WTC11 (cell line): ENCODE results near the gene FAM89B. TPM values are rescaled to one million over a fixed set of nuclear protein-coding genes. Genes with fewer than 3 reads are reported as not detected.

Source experiments
- ATAC-seq: fragments of 200-7000 bp; cut with Tn5 transposase; 2 replicates; pipeline ENCODE4 v1.10.0; 2021; ENCODE audit warnings: mild to moderate bottlenecking, moderate library complexity
- CTCF ChIA-PET: fragments of 300-600 bp; sonication (Branson Sonifier 250); formaldehyde crosslinking; loops from one replicate; lab custom pipeline; 2021; ENCODE audit warnings: antibody characterized with exemption; lab: Charles Lee
- POLR2A ChIA-PET: fragments of 350-600 bp; sonication (Branson Sonifier 250); formaldehyde crosslinking; loops from one replicate; lab custom pipeline; 2021; ENCODE audit warnings: antibody characterized with exemption; lab: Charles Lee
- DNase-seq: peaks from one replicate; pipeline ENCODE4 v3.0.0; 2021; ENCODE audit warnings: low spot score
- H3K27ac Mint-ChIP-seq: 2 replicates; pipeline ENCODE4 v1.8.0; 2021; ENCODE audit warnings: mixed read lengths
- H3K27me3 Mint-ChIP-seq: 2 replicates; pipeline ENCODE4 v1.8.0; 2021; ENCODE audit warnings: low read depth, mild to moderate bottlenecking, moderate library complexity, mixed read lengths
- H3K36me3 Mint-ChIP-seq: 2 replicates; pipeline ENCODE4 v1.8.0; 2021; ENCODE audit warnings: mixed read lengths
- H3K4me1 Mint-ChIP-seq: 2 replicates; pipeline ENCODE4 v1.8.0; 2022; ENCODE audit warnings: mixed read lengths
- H3K4me3 Mint-ChIP-seq: 2 replicates; pipeline ENCODE4 v1.8.0; 2021; ENCODE audit warnings: mild to moderate bottlenecking, moderate library complexity, mixed read lengths
- H3K9me3 Mint-ChIP-seq: 2 replicates; pipeline ENCODE4 v1.8.0; 2021; ENCODE audit warnings: mixed read lengths
- CBFB ChIP-seq: sonication (generic); formaldehyde crosslinking; IDR thresholded peaks from 2 replicates; pipeline ENCODE4 v1.8.1; 2022; ENCODE audit warnings: mild to moderate bottlenecking, low read depth, missing genetic modification reagents
- ELF4 ChIP-seq: sonication (generic); formaldehyde crosslinking; IDR thresholded peaks from 2 replicates; pipeline ENCODE4 v1.8.1; 2022; ENCODE audit warnings: low read depth, mild to moderate bottlenecking, moderate library complexity, missing genetic modification reagents
- ESRRA ChIP-seq: sonication (generic); formaldehyde crosslinking; IDR thresholded peaks from 2 replicates; pipeline ENCODE4 v1.8.1; 2022; ENCODE audit warnings: mild to moderate bottlenecking, missing genetic modification reagents, borderline replicate concordance
- FOXP1 ChIP-seq: sonication (generic); formaldehyde crosslinking; IDR thresholded peaks from 2 replicates; pipeline ENCODE4 v1.8.0; 2022; ENCODE audit warnings: missing genetic modification reagents, mild to moderate bottlenecking, moderate library complexity, borderline replicate concordance
- GTF2I ChIP-seq: fragments of 250-450 bp; sonication (Bioruptor Pico); conservative IDR thresholded peaks from 2 replicates; pipeline ENCODE4 v1.4.0; 2021; ENCODE audit warnings: mild to moderate bottlenecking
- HMGA2 ChIP-seq: fragments of 250-450 bp; sonication (Bioruptor Pico); IDR thresholded peaks from 2 replicates; pipeline ENCODE4 v1.4.0; 2021; ENCODE audit warnings: mild to moderate bottlenecking, moderate library complexity
- MXD4 ChIP-seq: fragments of 250-450 bp; sonication (Bioruptor Pico); IDR thresholded peaks from 2 replicates; pipeline ENCODE4 v1.8.0; 2021; ENCODE audit warnings: mild to moderate bottlenecking, moderate library complexity, borderline replicate concordance
- NFE2L1 ChIP-seq: sonication (generic); formaldehyde crosslinking; IDR thresholded peaks from 2 replicates; pipeline ENCODE4 v1.8.1; 2023; ENCODE audit warnings: missing genetic modification reagents
- PRRX2 ChIP-seq: fragments of 250-450 bp; sonication (Bioruptor Pico); IDR thresholded peaks from 2 replicates; pipeline ENCODE4 v1.8.0; 2021; ENCODE audit warnings: mild to moderate bottlenecking
- RELA ChIP-seq: sonication (generic); formaldehyde crosslinking; IDR thresholded peaks from 2 replicates; pipeline ENCODE4 v1.8.1; 2022; ENCODE audit warnings: missing genetic modification reagents, mild to moderate bottlenecking, borderline replicate concordance
- SMAD3 ChIP-seq: sonication (generic); formaldehyde crosslinking; IDR thresholded peaks from 2 replicates; pipeline ENCODE4 v1.8.0; 2022; ENCODE audit warnings: missing genetic modification reagents, mild to moderate bottlenecking, borderline replicate concordance
- TCF7 ChIP-seq: sonication (generic); formaldehyde crosslinking; IDR thresholded peaks from 2 replicates; pipeline ENCODE4 v1.8.0; 2022; ENCODE audit warnings: mild to moderate bottlenecking, low read depth, missing genetic modification reagents, moderate library complexity
- TEAD1 ChIP-seq: sonication (generic); formaldehyde crosslinking; IDR thresholded peaks from 2 replicates; pipeline ENCODE4 v1.8.0; 2022; ENCODE audit warnings: mild to moderate bottlenecking, missing genetic modification reagents
- ZNF396 ChIP-seq: fragments of 250-450 bp; sonication (Bioruptor Pico); IDR thresholded peaks from 2 replicates; pipeline ENCODE4 v1.8.0; 2021; ENCODE audit warnings: mild to moderate bottlenecking, moderate library complexity, borderline replicate concordance
- ZNF671 ChIP-seq: fragments of 250-450 bp; sonication (Bioruptor Pico); IDR thresholded peaks from 2 replicates; pipeline ENCODE4 v1.8.0; 2021; ENCODE audit warnings: mild to moderate bottlenecking
- total RNA-seq: library from RNA; stranded (reverse); gene quantifications from 3 replicates; pipeline ENCODE4 v1.2.3, GENCODE V29; 2021
- TF ChIP-seq, protein P1 (sequence below): sonication (generic); formaldehyde crosslinking; IDR thresholded peaks from 2 replicates; pipeline ENCODE4 v1.8.1; 2022; ENCODE audit warnings: mild to moderate bottlenecking, moderate library complexity, missing genetic modification reagents
- TF ChIP-seq, protein P2 (sequence below): sonication (generic); formaldehyde crosslinking; IDR thresholded peaks from 2 replicates; pipeline ENCODE4 v1.8.0; 2022; ENCODE audit warnings: mild to moderate bottlenecking, missing genetic modification reagents
- TF ChIP-seq, protein P3 (sequence below): sonication (generic); formaldehyde crosslinking; IDR thresholded peaks from 2 replicates; pipeline ENCODE4 v1.8.0; 2022; ENCODE audit warnings: mild to moderate bottlenecking, missing genetic modification reagents
- TF ChIP-seq, protein P4 (sequence below): sonication (generic); formaldehyde crosslinking; IDR thresholded peaks from 2 replicates; pipeline ENCODE4 v1.8.0; 2023; ENCODE audit warnings: mild to moderate bottlenecking, missing genetic modification reagents
- TF ChIP-seq, protein P5 (sequence below): fragments of 250-450 bp; sonication (Bioruptor Pico); IDR thresholded peaks from 2 replicates; pipeline ENCODE4 v1.9.0; 2021; ENCODE audit warnings: mild to moderate bottlenecking
- TF ChIP-seq, protein P6 (sequence below): sonication (generic); formaldehyde crosslinking; IDR thresholded peaks from 2 replicates; pipeline ENCODE4 v1.8.1; 2023; ENCODE audit warnings: mild to moderate bottlenecking, moderate library complexity, missing genetic modification reagents

Gene FAM89B
- total RNA-seq, 1 experiment from 2014 or later: 13.3 TPM

DNA sequence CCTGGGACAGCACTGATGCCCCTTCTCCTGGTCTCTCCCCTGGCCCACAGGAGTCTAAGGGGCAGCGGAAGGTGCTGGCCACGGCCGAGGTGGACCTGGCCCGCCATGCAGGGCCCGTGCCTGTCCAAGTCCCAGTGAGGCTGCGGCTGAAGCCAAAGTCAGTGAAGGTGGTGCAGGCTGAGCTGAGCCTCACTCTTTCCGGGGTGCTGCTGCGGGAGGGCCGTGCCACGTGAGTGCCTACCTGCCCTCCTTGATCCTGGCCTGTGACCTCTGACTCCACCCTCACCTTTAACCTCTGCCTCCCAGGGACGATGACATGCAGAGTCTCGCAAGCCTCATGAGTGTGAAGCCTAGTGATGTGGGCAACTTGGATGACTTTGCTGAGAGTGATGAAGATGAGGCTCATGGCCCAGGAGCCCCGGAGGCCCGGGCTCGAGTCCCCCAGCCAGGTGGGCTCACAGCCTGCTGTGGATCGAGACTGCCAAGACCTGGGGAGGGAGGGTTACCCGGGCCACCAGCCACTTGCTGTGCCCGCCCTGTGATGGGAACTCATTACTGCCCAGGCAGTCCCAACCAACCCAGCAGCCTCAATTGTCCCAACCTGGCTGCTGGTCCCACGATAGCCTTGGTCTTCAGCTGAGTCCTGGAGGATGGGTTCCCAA is 7.8 kb downstream of the FAM89B start:
- Mint-ChIP-seq H3K27ac (no peak overlapping the region), H3K27me3 (peaks cover 66% of the 10 kb centered on the region), H3K9me3 (no peaks in the 10 kb centered on the region), H3K4me3 (no peak overlapping the region), H3K36me3 (no peaks in the 10 kb centered on the region), H3K4me1 (peaks cover 14% of the 10 kb centered on the region)
- no peak for TF ChIP-seq ZNF396 (CRISPR knock-in tag)
- TF ChIP-seq, protein P1, sequence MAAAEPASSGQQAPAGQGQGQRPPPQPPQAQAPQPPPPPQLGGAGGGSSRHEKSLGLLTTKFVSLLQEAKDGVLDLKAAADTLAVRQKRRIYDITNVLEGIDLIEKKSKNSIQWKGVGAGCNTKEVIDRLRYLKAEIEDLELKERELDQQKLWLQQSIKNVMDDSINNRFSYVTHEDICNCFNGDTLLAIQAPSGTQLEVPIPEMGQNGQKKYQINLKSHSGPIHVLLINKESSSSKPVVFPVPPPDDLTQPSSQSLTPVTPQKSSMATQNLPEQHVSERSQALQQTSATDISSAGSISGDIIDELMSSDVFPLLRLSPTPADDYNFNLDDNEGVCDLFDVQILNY (CRISPR knock-in tag): no peak
- TF ChIP-seq, protein P2, sequence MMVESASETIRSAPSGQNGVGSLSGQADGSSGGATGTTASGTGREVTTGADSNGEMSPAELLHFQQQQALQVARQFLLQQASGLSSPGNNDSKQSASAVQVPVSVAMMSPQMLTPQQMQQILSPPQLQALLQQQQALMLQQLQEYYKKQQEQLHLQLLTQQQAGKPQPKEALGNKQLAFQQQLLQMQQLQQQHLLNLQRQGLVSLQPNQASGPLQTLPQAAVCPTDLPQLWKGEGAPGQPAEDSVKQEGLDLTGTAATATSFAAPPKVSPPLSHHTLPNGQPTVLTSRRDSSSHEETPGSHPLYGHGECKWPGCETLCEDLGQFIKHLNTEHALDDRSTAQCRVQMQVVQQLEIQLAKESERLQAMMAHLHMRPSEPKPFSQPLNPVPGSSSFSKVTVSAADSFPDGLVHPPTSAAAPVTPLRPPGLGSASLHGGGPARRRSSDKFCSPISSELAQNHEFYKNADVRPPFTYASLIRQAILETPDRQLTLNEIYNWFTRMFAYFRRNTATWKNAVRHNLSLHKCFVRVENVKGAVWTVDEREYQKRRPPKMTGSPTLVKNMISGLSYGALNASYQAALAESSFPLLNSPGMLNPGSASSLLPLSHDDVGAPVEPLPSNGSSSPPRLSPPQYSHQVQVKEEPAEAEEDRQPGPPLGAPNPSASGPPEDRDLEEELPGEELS (CRISPR knock-in tag): no peak
- no peak for TF ChIP-seq NFE2L1
- no peak for TF ChIP-seq RELA (CRISPR knock-in tag)
- TF ChIP-seq SMAD3 (CRISPR knock-in tag): no peak
- TF ChIP-seq HMGA2 (CRISPR knock-in tag): no peak
- TF ChIP-seq CBFB (CRISPR knock-in tag): no peak
- TF ChIP-seq, protein P3, sequence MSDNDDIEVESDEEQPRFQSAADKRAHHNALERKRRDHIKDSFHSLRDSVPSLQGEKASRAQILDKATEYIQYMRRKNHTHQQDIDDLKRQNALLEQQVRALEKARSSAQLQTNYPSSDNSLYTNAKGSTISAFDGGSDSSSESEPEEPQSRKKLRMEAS: no peak
- no peak for TF ChIP-seq PRRX2 (CRISPR knock-in tag)
- TF ChIP-seq TCF7 (CRISPR knock-in tag): no peak
- TF ChIP-seq ZNF671 (CRISPR knock-in tag): no peak
- POLR2A ChIA-PET: interaction anchor here (0.6 kb wide), 1 partner anchor 204 kb away, joined by 3 read pairs; no protein-coding TSS in a partner anchor
- no peak for ATAC-seq
- CTCF ChIA-PET: interaction anchor here (0.7 to 1.5 kb wide), 4 partner anchors 12 to 45 kb away, joined by 3 to 5 read pairs (median 4); no protein-coding TSS in a partner anchor
- no peak for DNase-seq

DNA sequence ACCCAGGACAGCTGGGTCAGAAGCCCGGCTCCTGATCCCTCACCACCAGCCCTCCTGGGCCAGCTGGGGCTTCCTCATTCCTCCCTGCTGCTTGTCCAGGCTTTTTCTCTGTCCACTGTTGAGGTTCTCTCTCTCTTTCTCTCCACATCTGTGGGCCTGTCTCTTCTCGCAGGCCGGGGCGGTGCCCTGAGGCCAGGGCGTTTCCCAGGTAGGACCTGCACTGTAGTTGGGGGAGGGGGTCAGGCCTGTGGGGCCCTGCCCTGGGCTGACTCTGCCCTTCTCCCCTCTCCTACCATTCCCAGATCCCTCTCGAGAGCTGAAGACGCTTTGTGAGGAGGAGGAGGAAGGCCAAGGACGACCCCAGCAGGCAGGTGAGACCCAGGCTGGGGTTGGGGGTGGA is 8.4 kb downstream of the FAM89B start:
- Mint-ChIP-seq H3K9me3 (no peaks in the 10 kb centered on the region), H3K27me3 (peaks cover 67% of the 10 kb centered on the region), H3K27ac (no peak overlapping the region), H3K36me3 (no peaks in the 10 kb centered on the region), H3K4me1 (peaks cover 9% of the 10 kb centered on the region), H3K4me3 (no peak overlapping the region)
- no peak for DNase-seq
- CTCF ChIA-PET: interaction anchor here (1.0 to 1.3 kb wide), 2 partner anchors 11 to 13 kb away, joined by 3 to 4 read pairs; no protein-coding TSS in a partner anchor
- TF ChIP-seq ELF4 (CRISPR knock-in tag) (no peak), ESRRA (CRISPR knock-in tag) (no peak), NFE2L1 (no peak), FOXP1 (CRISPR knock-in tag) (no peak), TEAD1 (CRISPR knock-in tag) (no peak), MXD4 (CRISPR knock-in tag) (no peak), GTF2I (CRISPR knock-in tag) (no peak)
- TF ChIP-seq, protein P3: no peak
- TF ChIP-seq, protein P4, sequence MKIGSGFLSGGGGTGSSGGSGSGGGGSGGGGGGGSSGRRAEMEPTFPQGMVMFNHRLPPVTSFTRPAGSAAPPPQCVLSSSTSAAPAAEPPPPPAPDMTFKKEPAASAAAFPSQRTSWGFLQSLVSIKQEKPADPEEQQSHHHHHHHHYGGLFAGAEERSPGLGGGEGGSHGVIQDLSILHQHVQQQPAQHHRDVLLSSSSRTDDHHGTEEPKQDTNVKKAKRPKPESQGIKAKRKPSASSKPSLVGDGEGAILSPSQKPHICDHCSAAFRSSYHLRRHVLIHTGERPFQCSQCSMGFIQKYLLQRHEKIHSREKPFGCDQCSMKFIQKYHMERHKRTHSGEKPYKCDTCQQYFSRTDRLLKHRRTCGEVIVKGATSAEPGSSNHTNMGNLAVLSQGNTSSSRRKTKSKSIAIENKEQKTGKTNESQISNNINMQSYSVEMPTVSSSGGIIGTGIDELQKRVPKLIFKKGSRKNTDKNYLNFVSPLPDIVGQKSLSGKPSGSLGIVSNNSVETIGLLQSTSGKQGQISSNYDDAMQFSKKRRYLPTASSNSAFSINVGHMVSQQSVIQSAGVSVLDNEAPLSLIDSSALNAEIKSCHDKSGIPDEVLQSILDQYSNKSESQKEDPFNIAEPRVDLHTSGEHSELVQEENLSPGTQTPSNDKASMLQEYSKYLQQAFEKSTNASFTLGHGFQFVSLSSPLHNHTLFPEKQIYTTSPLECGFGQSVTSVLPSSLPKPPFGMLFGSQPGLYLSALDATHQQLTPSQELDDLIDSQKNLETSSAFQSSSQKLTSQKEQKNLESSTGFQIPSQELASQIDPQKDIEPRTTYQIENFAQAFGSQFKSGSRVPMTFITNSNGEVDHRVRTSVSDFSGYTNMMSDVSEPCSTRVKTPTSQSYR (CRISPR knock-in tag): no peak
- TF ChIP-seq, protein P5, sequence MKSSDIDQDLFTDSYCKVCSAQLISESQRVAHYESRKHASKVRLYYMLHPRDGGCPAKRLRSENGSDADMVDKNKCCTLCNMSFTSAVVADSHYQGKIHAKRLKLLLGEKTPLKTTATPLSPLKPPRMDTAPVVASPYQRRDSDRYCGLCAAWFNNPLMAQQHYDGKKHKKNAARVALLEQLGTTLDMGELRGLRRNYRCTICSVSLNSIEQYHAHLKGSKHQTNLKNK (CRISPR knock-in tag): no peak
- TF ChIP-seq, protein P6, sequence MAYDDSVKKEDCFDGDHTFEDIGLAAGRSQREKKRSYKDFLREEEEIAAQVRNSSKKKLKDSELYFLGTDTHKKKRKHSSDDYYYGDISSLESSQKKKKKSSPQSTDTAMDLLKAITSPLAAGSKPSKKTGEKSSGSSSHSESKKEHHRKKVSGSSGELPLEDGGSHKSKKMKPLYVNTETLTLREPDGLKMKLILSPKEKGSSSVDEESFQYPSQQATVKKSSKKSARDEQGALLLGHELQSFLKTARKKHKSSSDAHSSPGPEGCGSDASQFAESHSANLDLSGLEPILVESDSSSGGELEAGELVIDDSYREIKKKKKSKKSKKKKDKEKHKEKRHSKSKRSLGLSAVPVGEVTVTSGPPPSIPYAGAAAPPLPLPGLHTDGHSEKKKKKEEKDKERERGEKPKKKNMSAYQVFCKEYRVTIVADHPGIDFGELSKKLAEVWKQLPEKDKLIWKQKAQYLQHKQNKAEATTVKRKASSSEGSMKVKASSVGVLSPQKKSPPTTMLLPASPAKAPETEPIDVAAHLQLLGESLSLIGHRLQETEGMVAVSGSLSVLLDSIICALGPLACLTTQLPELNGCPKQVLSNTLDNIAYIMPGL: no peak
- ATAC-seq: no peak
- POLR2A ChIA-PET: no interaction called here
